PC-3 (cell line): ENCODE measurements around the gene SOCS2. TPM values are rescaled to one million over a fixed set of nuclear protein-coding genes. Genes with fewer than 3 reads are reported as not detected.

Source experiments
- ATAC-seq: fragments of 200-7000 bp; cut with Tn5 transposase; 2 replicates; pipeline ENCODE4 v1.9.1; 2020; ENCODE audit warnings: mild to moderate bottlenecking, moderate library complexity
- BruUV-seq: library from RNA; stranded (reverse); fragments of 400-500 nt; replicated peaks from 2 replicates; lab custom pipeline; 2021; lab: Mats Ljungman, UMichigan
- CTCF ChIA-PET: fragments of 300-600 bp; sonication (Branson Sonifier 250); formaldehyde crosslinking; loops from one replicate; lab custom pipeline; 2022; ENCODE audit warnings: antibody characterized with exemption; lab: Charles Lee
- POLR2A ChIA-PET: fragments of 300-600 bp; sonication (Branson Sonifier 250); formaldehyde crosslinking; loops from one replicate; lab custom pipeline; 2022; ENCODE audit warnings: antibody characterized with exemption; ENCODE audit not compliant: unreplicated experiment; lab: Charles Lee
- DNase-seq: peaks from one replicate; pipeline ENCODE4 v3.0.0-alpha.2; 2015
- H2AFZ ChIP-seq: fragments of 300-600 bp; sonication (generic); 2 replicates; pipeline ENCODE4 v1.6.0; 2016; ENCODE audit warnings: antibody characterized with exemption, low read length
- H3F3A ChIP-seq: fragments of 300-600 bp; sonication (generic); one replicate; pipeline ENCODE4 v1.6.0; 2017; ENCODE audit warnings: antibody characterized with exemption, low read length, control low read depth, mild to moderate bottlenecking; ENCODE audit not compliant: unreplicated experiment
- H3K27ac ChIP-seq: fragments of 300-600 bp; sonication (generic); 2 replicates; pipeline ENCODE4 v1.5.1; 2016; ENCODE audit warnings: mild to moderate bottlenecking, low read length
- H3K27me3 ChIP-seq: fragments of 300-600 bp; sonication (generic); 2 replicates; pipeline ENCODE4 v1.6.1; 2016; ENCODE audit warnings: low read length, mixed read lengths
- H3K36me3 ChIP-seq: fragments of 300-600 bp; sonication (generic); 2 replicates; pipeline ENCODE4 v1.6.1; 2016; ENCODE audit warnings: low read depth, mixed run types, low read length, mixed read lengths
- H3K4me1 ChIP-seq: fragments of 300-600 bp; sonication (generic); 2 replicates; pipeline ENCODE4 v1.5.1; 2016; ENCODE audit warnings: low read length; ENCODE audit not compliant: insufficient read depth
- H3K4me2 ChIP-seq: fragments of 300-600 bp; sonication (generic); 2 replicates; pipeline ENCODE4 v1.6.0; 2016; ENCODE audit warnings: low read length
- H3K4me3 ChIP-seq: fragments of 300-600 bp; sonication (generic); 2 replicates; pipeline ENCODE4 v1.5.1; 2016; ENCODE audit warnings: mild to moderate bottlenecking, low read length, mixed read lengths
- H3K79me2 ChIP-seq: fragments of 300-600 bp; sonication (generic); 2 replicates; pipeline ENCODE4 v1.6.1; 2017; ENCODE audit warnings: low read length, mixed read lengths
- H3K9ac ChIP-seq: fragments of 300-600 bp; sonication (generic); 2 replicates; pipeline ENCODE4 v1.6.0; 2016; ENCODE audit warnings: mild to moderate bottlenecking, low read length
- H3K9me2 ChIP-seq: fragments of 300-600 bp; sonication (generic); replicated peaks from 2 replicates; pipeline ENCODE4 v1.6.1; 2016; ENCODE audit warnings: mixed run types, low read length, mixed read lengths
- H3K9me3 ChIP-seq: fragments of 300-600 bp; sonication (generic); 2 replicates; pipeline ENCODE4 v1.6.1; 2016; ENCODE audit warnings: low read length, mixed read lengths
- H4K20me1 ChIP-seq: fragments of 300-600 bp; sonication (generic); 2 replicates; pipeline ENCODE4 v1.6.1; 2016; ENCODE audit warnings: low read length, mixed read lengths
- CTCF ChIP-seq: fragments of 300-600 bp; sonication (generic); conservative IDR thresholded peaks from 2 replicates; pipeline ENCODE4 v1.5.1; 2017; ENCODE audit warnings: antibody characterized with exemption, low read depth, mild to moderate bottlenecking, low read length
- EZH2 ChIP-seq: fragments of 300-600 bp; sonication (generic); IDR thresholded peaks from one replicate; pipeline ENCODE4 v1.6.1; 2017; ENCODE audit warnings: antibody characterized with exemption, mild to moderate bottlenecking, low read length; ENCODE audit not compliant: unreplicated experiment
- EZH2phosphoT487 ChIP-seq: fragments of 300-600 bp; sonication (generic); IDR thresholded peaks from 2 replicates; pipeline ENCODE4 v1.6.1; 2018; ENCODE audit warnings: mild to moderate bottlenecking, antibody characterized with exemption, low read length, borderline replicate concordance
- intact Hi-C: fragments of 100-400 bp; cut with micrococcal nuclease; formaldehyde crosslinking; loops from 2 replicates; pipeline ENCODE4 v1.9.0; 2023
- total RNA-seq: library from RNA; depleted of rRNA; stranded (reverse); fragments of >200 nt; gene quantifications from 2 replicates; pipeline ENCODE4 v1.2.3, GENCODE V29; 2014

SOCS2 gene
- total RNA-seq, 1 experiment from 2014 or later, result 28.9 TPM

- no peak for ATAC-seq
- no peak for DNase-seq
- POLR2A ChIA-PET, result no interaction called here
- no peaks in the 10 kb centered on the region for H3K36me3 ChIP-seq
- no peaks in the 10 kb centered on the region for H3K4me1 ChIP-seq
- no peak overlapping the region for H3K4me3 ChIP-seq
- no peaks in the 10 kb centered on the region for H4K20me1 ChIP-seq
- H3F3A ChIP-seq, result no peaks in the 10 kb centered on the region
- no peaks in the 10 kb centered on the region for H3K79me2 ChIP-seq
- H3K9me3 ChIP-seq, result no peaks in the 10 kb centered on the region
- H3K4me2 ChIP-seq, result no peak overlapping the region
- CTCF ChIA-PET, result no interaction called here
- intact Hi-C loops, result no loop called here
- H3K9ac ChIP-seq, result no peak overlapping the region
- no peaks in the 10 kb centered on the region for H3K27me3 ChIP-seq
- no peak overlapping the region for H3K27ac ChIP-seq
- H3K9me2 ChIP-seq, result no peaks in the 10 kb centered on the region
- H2AFZ ChIP-seq, result no peak overlapping the region
- no TSS peak for BruUV-seq
- TF ChIP-seq EZH2phosphoT487 (no peak), EZH2 (no peak), CTCF (no peak)
Measured at GRCh38 chr12:93595351-93595750, 22.9 kb downstream of the SOCS2 start.

DNA sequence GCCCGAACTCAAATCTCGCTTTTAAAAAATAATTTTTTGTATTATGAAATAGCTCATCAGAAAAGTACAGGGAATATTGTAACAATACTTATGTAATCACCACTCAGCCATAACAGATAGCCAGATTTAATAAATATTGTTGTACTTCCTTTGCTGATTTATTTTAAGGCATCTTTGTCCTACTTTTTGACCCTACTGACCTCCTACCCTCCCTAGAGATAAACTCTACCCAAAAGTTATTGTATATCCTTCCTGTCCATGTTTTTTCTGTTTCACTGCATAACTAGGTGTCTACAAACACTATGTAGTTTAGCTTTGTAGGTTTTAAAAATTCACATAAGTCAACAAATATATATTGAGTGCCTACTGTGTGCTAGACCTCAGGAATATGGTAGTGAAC is 25.1 kb downstream of the SOCS2 start:
- ChIA-PET CTCF (no interaction called here), POLR2A (no interaction called here)
- H2AFZ ChIP-seq, result no peak overlapping the region
- no TSS peak for BruUV-seq
- H3K36me3 ChIP-seq, result no peaks in the 10 kb centered on the region
- no peak overlapping the region for H3K4me2 ChIP-seq
- H3K79me2 ChIP-seq, result no peaks in the 10 kb centered on the region
- H3F3A ChIP-seq, result no peaks in the 10 kb centered on the region
- H3K27ac ChIP-seq, result no peak overlapping the region
- no peak overlapping the region for H3K9ac ChIP-seq
- no peaks in the 10 kb centered on the region for H3K27me3 ChIP-seq
- DNase-seq, result no peak
- no peaks in the 10 kb centered on the region for H3K9me2 ChIP-seq
- intact Hi-C loops, result no loop called here
- no peaks in the 10 kb centered on the region for H3K9me3 ChIP-seq
- no peak overlapping the region for H3K4me3 ChIP-seq
- no peak for ATAC-seq
- H3K4me1 ChIP-seq, result no peaks in the 10 kb centered on the region
- no peaks in the 10 kb centered on the region for H4K20me1 ChIP-seq
- TF ChIP-seq EZH2phosphoT487 (no peak), EZH2 (no peak), CTCF (no peak)

GRCh38 chr12:93599192-93599591 is 26.7 kb downstream of the SOCS2 start:
- no peak overlapping the region for H3K9ac ChIP-seq
- no peaks in the 10 kb centered on the region for H3K79me2 ChIP-seq
- no peaks in the 10 kb centered on the region for H3K9me3 ChIP-seq
- no peaks in the 10 kb centered on the region for H3K36me3 ChIP-seq
- H3K27me3 ChIP-seq, result no peaks in the 10 kb centered on the region
- no peak overlapping the region for H3K4me2 ChIP-seq
- intact Hi-C loops, result no loop called here
- H2AFZ ChIP-seq, result no peak overlapping the region
- ChIA-PET POLR2A (no interaction called here), CTCF (no interaction called here)
- no peak overlapping the region for H3K27ac ChIP-seq
- no peak overlapping the region for H3K4me3 ChIP-seq
- no peak for DNase-seq
- no TSS peak for BruUV-seq
- no peaks in the 10 kb centered on the region for H3K9me2 ChIP-seq
- H3K4me1 ChIP-seq, result no peaks in the 10 kb centered on the region
- no peak for TF ChIP-seq EZH2
- no peak for TF ChIP-seq EZH2phosphoT487
- no peak for TF ChIP-seq CTCF
- H3F3A ChIP-seq, result no peaks in the 10 kb centered on the region
- H4K20me1 ChIP-seq, result no peaks in the 10 kb centered on the region
- ATAC-seq, result no peak
